Fibroblast of skin of back (primary cell): ENCODE measurements around the gene MBOAT2.

ENCODE experiments used
- DNase-seq: peaks from one replicate; pipeline ENCODE4 v3.0.0-alpha.2; 2013

Gene MBOAT2

GRCh38 chr2:8893978-8894820 is 109.3 kb downstream of the MBOAT2 start:
- DNase-seq = no peak

- DNase-seq = no peak
These were observed 110.0 kb downstream of the MBOAT2 start for GRCh38 chr2:8893474-8893873.

- no peak for DNase-seq
These were observed 111.4 kb downstream of the MBOAT2 start for GRCh38 chr2:8892111-8892510.

GRCh38 chr2:8889978-8890377 is 113.5 kb downstream of the MBOAT2 start:
- DNase-seq = peak; percentile 8

- no peak for DNase-seq
These were observed 114.5 kb downstream of the MBOAT2 start for GRCh38 chr2:8888963-8889362.

- no peak for DNase-seq
These were observed 116.6 kb downstream of the MBOAT2 start for GRCh38 chr2:8886876-8887275.

- DNase-seq = no peak
These were observed 117.3 kb downstream of the MBOAT2 start for GRCh38 chr2:8886202-8886518.

- DNase-seq = no peak
These were observed 117.9 kb downstream of the MBOAT2 start for GRCh38 chr2:8885449-8886201.

GRCh38 chr2:8884812-8885211 is 118.7 kb downstream of the MBOAT2 start:
- DNase-seq = no peak

GRCh38 chr2:8882094-8882493 is 121.4 kb downstream of the MBOAT2 start:
- DNase-seq = peak; percentile 17

GRCh38 chr2:8877894-8878293 is 125.6 kb downstream of the MBOAT2 start:
- no peak for DNase-seq

- DNase-seq = no peak
These were observed 126.2 kb downstream of the MBOAT2 start for GRCh38 chr2:8877332-8877731.

- no peak for DNase-seq
These were observed 126.9 kb downstream of the MBOAT2 start for GRCh38 chr2:8876628-8877027.

GRCh38 chr2:8872821-8873432 is 130.6 kb downstream of the MBOAT2 start:
- DNase-seq = peak; percentile 56

GRCh38 chr2:8870441-8870840 is 133.0 kb downstream of the MBOAT2 start:
- no peak for DNase-seq

GRCh38 chr2:8867363-8867762 is 136.1 kb downstream of the MBOAT2 start:
- DNase-seq = no peak

- no peak for DNase-seq
These were observed 140.0 kb downstream of the MBOAT2 start for GRCh38 chr2:8863331-8863953.

GRCh38 chr2:8862230-8862629 is 141.3 kb downstream of the MBOAT2 start:
- no peak for DNase-seq

- no peak for DNase-seq
These were observed 141.7 kb downstream of the MBOAT2 start for GRCh38 chr2:8861797-8862196.

GRCh38 chr2:8860239-8860638 is 143.2 kb downstream of the MBOAT2 start:
- no peak for DNase-seq

GRCh38 chr2:8858910-8859309 is 144.6 kb downstream of the MBOAT2 start:
- DNase-seq = no peak

GRCh38 chr2:8858264-8858663 is 145.2 kb downstream of the MBOAT2 start:
- DNase-seq = no peak

GRCh38 chr2:8857709-8858108 is 145.8 kb downstream of the MBOAT2 start:
- DNase-seq = peak; percentile 75
